ENCODE data around the gene BANF2. TPM values are rescaled to one million over a fixed set of nuclear protein-coding genes. Genes with fewer than 3 reads are reported as not detected.

The BANF2 gene
- total and polyA plus RNA-seq, 2 of the 8 experiments (the other 6 are each of a cell fraction or from before 2014, with no cell fraction given) = not detected

DNA sequence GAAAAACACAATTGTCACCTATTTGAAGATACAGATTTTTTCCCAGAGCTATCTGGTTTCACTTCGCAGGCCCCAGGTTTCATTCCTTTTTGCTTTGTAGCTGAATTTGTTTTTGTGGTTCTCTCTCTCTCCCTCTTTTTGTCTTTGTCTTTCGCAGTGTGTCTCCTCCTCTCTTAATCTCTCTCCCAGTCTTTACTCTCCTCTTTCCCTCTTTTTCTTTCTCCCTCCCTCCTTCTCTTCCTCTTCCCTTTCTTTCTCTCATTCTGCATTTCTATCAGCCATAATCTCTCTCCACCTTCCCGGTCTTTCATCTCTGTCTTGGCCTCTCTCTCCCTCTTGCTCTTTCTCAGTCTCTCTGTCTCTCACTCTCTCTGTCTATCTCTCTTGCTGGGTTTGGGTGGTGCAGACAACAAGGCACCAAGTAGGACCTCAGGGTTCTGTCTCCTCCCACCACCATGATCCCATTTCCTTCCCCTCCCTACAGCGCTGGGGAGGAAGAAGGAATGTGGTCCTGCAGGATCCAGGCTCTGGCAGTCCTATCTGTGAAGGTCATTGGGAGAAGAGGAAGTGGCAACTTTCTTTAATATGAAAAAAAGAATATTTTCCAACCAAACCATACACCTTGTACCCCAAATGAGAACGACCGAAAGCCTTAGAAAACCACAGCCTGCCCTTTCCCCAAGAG is 63.2 kb downstream of the BANF2 start:
- ChIA-PET CTCF (ENCODE audit: partially characterized antibody) (no interaction called here), POLR2A (ENCODE audit: partially characterized antibody) (interaction anchor here (1.1 kb wide), 1 partner anchor 80 kb away, joined by 3 read pairs; no protein-coding TSS in a partner anchor)
- peak overlapping the region; percentile 80; the same call in 1 of the 2 replicates for H2BK20ac ChIP-seq (ENCODE audit: low read length)
- no peak for FAIRE-seq
- H3K4me1 ChIP-seq (replicated peaks in 1 of 4; ENCODE audit: control insufficient read depth in 3 of 4, insufficient read depth in 4 of 4, low read length in 3 of 4) = peaks cover 2 to 10% (median 4%) of the 10 kb centered on the region in 4 experiments; a peak in 6 of 7 replicates
- no peak overlapping the region for H3K14ac ChIP-seq (ENCODE audit: insufficient read length)
- H3K36me3 ChIP-seq (ENCODE audit: control insufficient read depth in 2 of 4, insufficient read depth in 4 of 4, low read length in 3 of 4) = no peaks in the 10 kb centered on the region
- 78% methylated on average over 6 of the region's 6 CpGs; no CpG with 5 or more reads in 1 of the 2 experiments for WGBS, 2 experiments (ENCODE audit: extremely low coverage in 1 of 2, insufficient coverage in 1 of 2, insufficient read length in 1 of 2, insufficient replicate concordance in 2 of 2, low coverage in 1 of 2, low lambda C conversion rate in 2 of 2, missing lambda C conversion rate in 1 of 2)
- H3K79me2 ChIP-seq (ENCODE audit: control insufficient read depth in 1 of 2, insufficient read depth in 2 of 2, low read length in 2 of 2) = no peaks in the 10 kb centered on the region
- H2BK15ac ChIP-seq (ENCODE audit: low read length) = no peak overlapping the region
- H3K79me1 ChIP-seq (ENCODE audit: low read depth, low read length) = no peaks in the 10 kb centered on the region; the same call in 1 of the 2 replicates
- no peak for DNase-seq (ENCODE audit: low read depth in 1 of 2, low spot score in 2 of 2)
- peak overlapping the region; percentile 26 for H4K91ac ChIP-seq (replicated peaks; ENCODE audit: insufficient read length, low read length)
- H3K9me3 ChIP-seq (ENCODE audit: insufficient read depth in 2 of 2, low read depth in 1 of 2, low read length in 1 of 2) = no peaks in the 10 kb centered on the region; a peak in 1 of 4 replicates
- no peak overlapping the region for H3K23ac ChIP-seq (ENCODE audit: insufficient read length)
- no peak overlapping the region; a peak in 1 of 7 replicates for H3K9ac ChIP-seq (replicated peaks in 1 of 4; ENCODE audit: extremely low read depth in 1 of 4, low read depth in 3 of 4, low read length in 3 of 4)
- no peak overlapping the region for H3K4ac ChIP-seq (replicated peaks; ENCODE audit: insufficient read length, low read depth, low read length)
- H2BK12ac ChIP-seq (ENCODE audit: low read depth, low read length) = peak overlapping the region; percentile 50; the same call in 1 of the 2 replicates
- H3K27me3 ChIP-seq (replicated peaks in 1 of 4; ENCODE audit: control insufficient read depth in 3 of 4, extremely low read depth in 1 of 4, insufficient read depth in 3 of 4, low read length in 3 of 4) = no peaks in the 10 kb centered on the region
- no peaks in the 10 kb centered on the region for H4K20me1 ChIP-seq (replicated peaks in 1 of 2; ENCODE audit: control insufficient read depth in 1 of 2, insufficient read depth in 2 of 2, low read length in 2 of 2)
- no peak overlapping the region for H3K18ac ChIP-seq (ENCODE audit: extremely low read depth, low read length)
- no peak overlapping the region for H4K5ac ChIP-seq (ENCODE audit: insufficient read length, low read depth, low read length)
- no peak overlapping the region; a peak in 1 of 4 replicates for H3K4me2 ChIP-seq (ENCODE audit: insufficient read depth in 1 of 2, low read depth in 2 of 2, low read length in 2 of 2)
- no peak overlapping the region for H3K27ac ChIP-seq (ENCODE audit: low read depth, low read length)
- H2BK5ac ChIP-seq (ENCODE audit: low read depth, low read length) = peak overlapping the region; percentile 81; the same call in 1 of the 2 replicates
- TF ChIP-seq SIRT6 (IDR thresholded peaks at IDR 0.05; ENCODE audit: low read length) (no peak), TBP (IDR thresholded peaks at IDR 0.05; ENCODE audit: low read depth, low read length) (no peak), FOSL1 (IDR thresholded peaks at IDR 0.05; ENCODE audit: insufficient read depth, low read depth, low read length) (no peak), GABPA (IDR thresholded peaks at IDR 0.05; ENCODE audit: borderline replicate concordance, insufficient read depth, low read length) (no peak), POU5F1 (IDR thresholded peaks at IDR 0.05; ENCODE audit: low read depth, low read length) (no peak), NANOG (IDR thresholded peaks at IDR 0.05; ENCODE audit: insufficient read depth, low read depth, low read length, poor library complexity, severe bottlenecking) (no peak), KDM4A (IDR thresholded peaks at IDR 0.05; ENCODE audit: low read depth, low read length, severe bottlenecking) (no peak), GTF2F1 (IDR thresholded peaks at IDR 0.05; ENCODE audit: borderline replicate concordance, low read depth, low read length) (no peak), KDM5A (IDR thresholded peaks at IDR 0.05; ENCODE audit: low read length) (no peak)
- H4K8ac ChIP-seq (ENCODE audit: extremely low read depth, insufficient read depth, low read length) = no peak overlapping the region
- peak overlapping the region; percentile 91 for H2AFZ ChIP-seq (ENCODE audit: low read length)
- no peak overlapping the region for H2AK5ac ChIP-seq (ENCODE audit: low read depth, low read length)
- H3K56ac ChIP-seq (replicated peaks; ENCODE audit: insufficient read length, low read depth, low read length) = no peak overlapping the region
- H3K4me3 ChIP-seq (ENCODE audit: extremely low read depth in 1 of 4, insufficient read depth in 2 of 4, low read depth in 3 of 4, low read length in 4 of 4) = no peak overlapping the region
- no peaks in the 10 kb centered on the region for H3K23me2 ChIP-seq (ENCODE audit: low read depth, low read length)
- H2BK120ac ChIP-seq (replicated peaks; ENCODE audit: low read depth, low read length) = no peak overlapping the region
